WI38 (cell line): Measurements from ENCODE around the gene SMC3.

ENCODE experiments used
- H3K4me3 ChIP-seq: 2 replicates; pipeline ENCODE4 v1.5.1; 2011; ENCODE audit warnings: low read depth, mild to moderate bottlenecking, control low read depth, low read length
- CTCF ChIP-seq: IDR thresholded peaks from 2 replicates; pipeline ENCODE4 v1.5.1; 2012; ENCODE audit warnings: low read depth, mild to moderate bottlenecking, control low read depth, low read length

Gene SMC3

GRCh38 chr10:110547139-110547761 is 20.2 kb upstream of the SMC3 start:
- peak; percentile 41; the same call in 1 of the 2 replicates for TF ChIP-seq CTCF
- no peak overlapping the region for H3K4me3 ChIP-seq

- H3K4me3 ChIP-seq, result no peak overlapping the region
- TF ChIP-seq CTCF, result no peak
Observed at GRCh38 chr10:110548002-110548401, 19.5 kb upstream of the SMC3 start.

GRCh38 chr10:110549211-110549610 is 18.3 kb upstream of the SMC3 start:
- no peak for TF ChIP-seq CTCF
- H3K4me3 ChIP-seq, result no peak overlapping the region

- no peak overlapping the region for H3K4me3 ChIP-seq
- no peak for TF ChIP-seq CTCF
Observed at GRCh38 chr10:110553905-110554304, 13.6 kb upstream of the SMC3 start.

GRCh38 chr10:110556296-110556695 is 11.2 kb upstream of the SMC3 start:
- no peak overlapping the region for H3K4me3 ChIP-seq

GRCh38 chr10:110556969-110557601 is 10.4 kb upstream of the SMC3 start:
- H3K4me3 ChIP-seq, result no peak overlapping the region
- TF ChIP-seq CTCF, result no peak

More at GRCh38 chr10:110556296-110556695, 11.2 kb upstream of the SMC3 start:
- TF ChIP-seq CTCF, result no peak

GRCh38 chr10:110558041-110558440 is 9.5 kb upstream of the SMC3 start:
- TF ChIP-seq CTCF, result no peak
- H3K4me3 ChIP-seq, result no peak overlapping the region
